AG09309 (cell line): Measurements from ENCODE around the gene INKA2.
A peak's percentile ranks its signal among the peaks of the same experiment; 100 is the strongest.

Source experiments
- DNase-seq: peaks from one replicate; pipeline ENCODE4 v3.0.0-alpha.2; 2010; ENCODE audit warnings: low read depth
- H3K4me3 ChIP-seq: 2 replicates; pipeline ENCODE4 v1.5.1; 2011; ENCODE audit warnings: mild to moderate bottlenecking, low read depth, low read length, moderate library complexity; ENCODE audit not compliant: control insufficient read depth
- CTCF ChIP-seq: IDR thresholded peaks from 2 replicates; pipeline ENCODE4 v1.5.1; 2011; ENCODE audit warnings: mild to moderate bottlenecking, low read depth, low read length, inconsistent platforms; ENCODE audit not compliant: insufficient read depth, control insufficient read depth; ENCODE audit errors: missing control alignments

INKA2 gene

GRCh38 chr1:111754984-111755330 lies 15.8 kb upstream of the INKA2 start:
- no peak for DNase-seq
- H3K4me3 ChIP-seq, result peak overlapping the region; percentile 82
- TF ChIP-seq CTCF, result no peak

- no peak for TF ChIP-seq CTCF
- DNase-seq, result no peak
- no peak overlapping the region for H3K4me3 ChIP-seq
Measured at GRCh38 chr1:111751906-111752575, 12.8 kb upstream of the INKA2 start.

- no peak overlapping the region for H3K4me3 ChIP-seq
- TF ChIP-seq CTCF, result no peak
- no peak for DNase-seq
Measured at GRCh38 chr1:111750856-111751255, 11.7 kb upstream of the INKA2 start.

- no peak overlapping the region for H3K4me3 ChIP-seq
- DNase-seq, result no peak
- TF ChIP-seq CTCF, result no peak
Measured at GRCh38 chr1:111749628-111750027, 10.4 kb upstream of the INKA2 start.

- no peak for DNase-seq
- no peak for TF ChIP-seq CTCF
- no peak overlapping the region for H3K4me3 ChIP-seq
Measured at GRCh38 chr1:111747947-111748346, 8.8 kb upstream of the INKA2 start.

- no peak for DNase-seq
- no peak overlapping the region for H3K4me3 ChIP-seq
- peak; percentile 70 for TF ChIP-seq CTCF
Measured at GRCh38 chr1:111747282-111747734, 8.1 kb upstream of the INKA2 start.
